ENCODE results near the gene RBM45.

The RBM45 gene

DNA sequence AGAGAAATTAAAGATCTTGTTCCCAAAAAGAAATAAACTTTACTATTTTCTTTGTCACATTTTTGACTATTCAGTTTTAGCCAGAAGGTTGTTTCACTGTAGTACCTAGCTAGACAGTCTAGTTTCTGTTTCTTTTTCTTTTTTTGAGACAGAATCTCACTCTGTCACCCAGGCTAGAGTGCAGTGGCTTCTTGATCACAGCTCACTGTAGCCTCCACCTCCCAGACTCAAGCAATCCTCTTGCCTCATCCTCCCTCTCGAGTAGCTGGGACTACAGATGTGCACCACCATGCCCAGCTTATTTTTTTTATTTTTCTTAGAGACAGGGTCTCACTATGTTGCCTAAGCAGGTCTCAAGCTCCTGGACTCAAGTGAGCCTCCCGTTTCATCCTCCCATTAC lies 2.2 kb downstream of the RBM45 start:
- TF ChIP-seq FOXP2 (optimal IDR thresholded peaks at IDR 0.05; ENCODE audit: borderline replicate concordance, extremely low read depth, extremely low read length, insufficient read depth): no peak
- TF ChIP-seq POLR2AphosphoS5 (IDR thresholded peaks at IDR 0.05; ENCODE audit: low read depth, low read length): no peak
- no peak for TF ChIP-seq TAF1 (IDR thresholded peaks at IDR 0.05; ENCODE audit: borderline replicate concordance, insufficient read depth, low read length)
- no peak for TF ChIP-seq SIN3A (IDR thresholded peaks at IDR 0.05; ENCODE audit: borderline replicate concordance, insufficient read depth, low read length)
- TF ChIP-seq, protein P1, sequence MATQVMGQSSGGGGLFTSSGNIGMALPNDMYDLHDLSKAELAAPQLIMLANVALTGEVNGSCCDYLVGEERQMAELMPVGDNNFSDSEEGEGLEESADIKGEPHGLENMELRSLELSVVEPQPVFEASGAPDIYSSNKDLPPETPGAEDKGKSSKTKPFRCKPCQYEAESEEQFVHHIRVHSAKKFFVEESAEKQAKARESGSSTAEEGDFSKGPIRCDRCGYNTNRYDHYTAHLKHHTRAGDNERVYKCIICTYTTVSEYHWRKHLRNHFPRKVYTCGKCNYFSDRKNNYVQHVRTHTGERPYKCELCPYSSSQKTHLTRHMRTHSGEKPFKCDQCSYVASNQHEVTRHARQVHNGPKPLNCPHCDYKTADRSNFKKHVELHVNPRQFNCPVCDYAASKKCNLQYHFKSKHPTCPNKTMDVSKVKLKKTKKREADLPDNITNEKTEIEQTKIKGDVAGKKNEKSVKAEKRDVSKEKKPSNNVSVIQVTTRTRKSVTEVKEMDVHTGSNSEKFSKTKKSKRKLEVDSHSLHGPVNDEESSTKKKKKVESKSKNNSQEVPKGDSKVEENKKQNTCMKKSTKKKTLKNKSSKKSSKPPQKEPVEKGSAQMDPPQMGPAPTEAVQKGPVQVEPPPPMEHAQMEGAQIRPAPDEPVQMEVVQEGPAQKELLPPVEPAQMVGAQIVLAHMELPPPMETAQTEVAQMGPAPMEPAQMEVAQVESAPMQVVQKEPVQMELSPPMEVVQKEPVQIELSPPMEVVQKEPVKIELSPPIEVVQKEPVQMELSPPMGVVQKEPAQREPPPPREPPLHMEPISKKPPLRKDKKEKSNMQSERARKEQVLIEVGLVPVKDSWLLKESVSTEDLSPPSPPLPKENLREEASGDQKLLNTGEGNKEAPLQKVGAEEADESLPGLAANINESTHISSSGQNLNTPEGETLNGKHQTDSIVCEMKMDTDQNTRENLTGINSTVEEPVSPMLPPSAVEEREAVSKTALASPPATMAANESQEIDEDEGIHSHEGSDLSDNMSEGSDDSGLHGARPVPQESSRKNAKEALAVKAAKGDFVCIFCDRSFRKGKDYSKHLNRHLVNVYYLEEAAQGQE (IDR thresholded peaks at IDR 0.05; ENCODE audit: insufficient read depth in 1 of 2, low read depth in 2 of 2, low read length in 2 of 2): no peak

DNA sequence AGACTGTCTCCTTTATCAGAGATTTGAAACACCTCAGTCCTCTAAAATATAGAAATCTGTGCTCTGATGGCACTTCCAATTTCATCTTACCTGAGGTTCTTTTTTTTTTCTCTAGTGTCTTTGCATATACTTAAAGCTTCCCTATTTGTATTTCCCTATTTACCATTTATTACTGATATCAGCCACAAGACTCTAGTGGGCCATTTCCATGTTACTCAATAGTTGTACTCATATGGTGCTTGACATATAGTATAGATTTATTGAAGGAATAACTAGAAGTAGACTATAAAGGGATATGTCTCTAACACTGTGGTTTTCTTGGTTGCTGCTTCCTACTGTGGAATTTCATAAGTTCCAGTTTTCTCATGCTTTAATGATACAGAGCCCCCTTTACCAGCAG lies 3.0 kb downstream of the RBM45 start:
- TF ChIP-seq SIN3A (IDR thresholded peaks at IDR 0.05; ENCODE audit: borderline replicate concordance, insufficient read depth, low read length): no peak
- no peak for TF ChIP-seq FOXP2 (optimal IDR thresholded peaks at IDR 0.05; ENCODE audit: borderline replicate concordance, extremely low read depth, extremely low read length, insufficient read depth)
- TF ChIP-seq, protein P1 (IDR thresholded peaks at IDR 0.05; ENCODE audit: insufficient read depth in 1 of 2, low read depth in 2 of 2, low read length in 2 of 2): no peak
- no peak for TF ChIP-seq POLR2AphosphoS5 (IDR thresholded peaks at IDR 0.05; ENCODE audit: low read depth, low read length)
- TF ChIP-seq TAF1 (IDR thresholded peaks at IDR 0.05; ENCODE audit: borderline replicate concordance, insufficient read depth, low read length): no peak

DNA sequence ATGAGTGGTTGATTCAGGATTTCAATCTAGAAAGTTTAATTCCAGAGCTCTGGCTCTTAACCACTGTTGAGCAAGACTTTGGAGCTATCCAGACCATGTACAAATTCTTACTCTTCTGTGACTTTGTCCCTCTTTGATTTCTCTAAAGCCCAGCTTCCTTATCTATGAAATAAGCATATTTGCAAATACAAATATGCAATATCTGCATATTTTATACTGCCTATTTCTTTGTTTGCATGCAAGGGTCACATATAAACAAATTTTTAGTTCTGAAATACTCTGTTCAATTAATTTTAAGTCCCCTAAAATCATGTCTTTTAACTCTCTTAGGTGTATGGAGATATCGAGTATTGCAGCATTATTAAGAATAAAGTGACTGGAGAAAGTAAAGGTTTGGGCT lies 5.5 kb downstream of the RBM45 start:
- TF ChIP-seq TAF1 (IDR thresholded peaks at IDR 0.05; ENCODE audit: borderline replicate concordance, insufficient read depth, low read length): no peak
- no peak for TF ChIP-seq POLR2AphosphoS5 (IDR thresholded peaks at IDR 0.05; ENCODE audit: low read depth, low read length)
- TF ChIP-seq FOXP2 (optimal IDR thresholded peaks at IDR 0.05; ENCODE audit: borderline replicate concordance, extremely low read depth, extremely low read length, insufficient read depth): no peak
- TF ChIP-seq SIN3A (IDR thresholded peaks at IDR 0.05; ENCODE audit: borderline replicate concordance, insufficient read depth, low read length): no peak
- TF ChIP-seq, protein P1 (IDR thresholded peaks at IDR 0.05; ENCODE audit: insufficient read depth in 1 of 2, low read depth in 2 of 2, low read length in 2 of 2): no peak

DNA sequence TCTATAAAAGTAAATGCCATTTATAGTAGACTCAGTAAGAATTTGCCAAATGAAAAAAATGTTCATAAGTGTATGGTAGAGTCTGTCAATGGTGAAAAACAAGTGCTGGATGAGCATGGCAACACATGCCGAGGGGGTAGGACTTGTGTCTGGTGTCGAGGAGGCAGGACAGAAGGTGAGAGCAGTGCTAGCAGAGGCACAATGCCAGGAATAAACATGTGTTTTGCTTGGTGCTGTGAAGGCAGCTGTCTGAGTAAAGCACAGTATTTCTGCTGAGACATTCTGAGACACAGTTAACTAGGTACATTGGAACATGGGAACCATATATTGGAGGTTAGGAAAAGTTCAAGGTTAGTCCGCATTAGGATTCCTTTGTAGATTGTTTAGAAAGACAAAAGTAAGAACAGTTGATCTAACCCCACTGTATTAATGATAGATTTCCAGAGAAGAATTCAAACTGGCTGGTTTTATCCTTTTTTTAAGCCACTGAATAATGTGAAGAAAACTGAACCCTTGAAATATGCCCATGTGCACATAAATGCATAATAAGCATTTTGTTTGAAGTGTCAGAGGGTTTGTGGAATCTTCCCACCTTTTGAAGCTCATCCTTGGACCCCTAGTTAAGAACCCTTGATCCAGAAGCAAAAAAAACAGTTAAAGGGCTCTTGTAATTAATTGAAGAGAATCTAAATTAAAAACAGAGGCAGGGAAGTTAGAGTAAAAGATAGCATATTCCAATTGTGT lies 7.1 kb downstream of the RBM45 start:
- no peak for TF ChIP-seq POLR2AphosphoS5 (IDR thresholded peaks at IDR 0.05; ENCODE audit: low read depth, low read length)
- TF ChIP-seq FOXP2 (optimal IDR thresholded peaks at IDR 0.05; ENCODE audit: borderline replicate concordance, extremely low read depth, extremely low read length, insufficient read depth): no peak
- no peak for TF ChIP-seq SIN3A (IDR thresholded peaks at IDR 0.05; ENCODE audit: borderline replicate concordance, insufficient read depth, low read length)
- TF ChIP-seq TAF1 (IDR thresholded peaks at IDR 0.05; ENCODE audit: borderline replicate concordance, insufficient read depth, low read length): no peak
- TF ChIP-seq, protein P1 (IDR thresholded peaks at IDR 0.05; ENCODE audit: insufficient read depth in 1 of 2, low read depth in 2 of 2, low read length in 2 of 2): no peak

Measured in PFSK-1 (cell line).